GM12878 (cell line): ENCODE data around the gene DNAJC28. TPM values are rescaled to one million over a fixed set of nuclear protein-coding genes. Genes with fewer than 3 reads are reported as not detected.
A peak's percentile ranks its signal among the peaks of the same experiment; 100 is the strongest.

Experiments
- BMI1 ChIP-seq: fragments of 450-650 bp; IDR thresholded peaks from 2 replicates; pipeline ENCODE4 v1.6.1; 2016; ENCODE audit warnings: mild to moderate bottlenecking, moderate library complexity, borderline replicate concordance
- CREB1 ChIP-seq: IDR thresholded peaks from 2 replicates; pipeline ENCODE4 v1.6.1; 2012; ENCODE audit warnings: low read depth, mild to moderate bottlenecking, inconsistent platforms
- HCFC1 ChIP-seq: fragments of 150-350 bp; IDR thresholded peaks from 2 replicates; pipeline ENCODE4 v1.6.1; 2014; ENCODE audit warnings: low read length
- NFYB ChIP-seq: IDR thresholded peaks from 2 replicates; pipeline ENCODE4 v1.6.1; 2011; ENCODE audit warnings: low read depth, mild to moderate bottlenecking, low read length, improper control_type of control experiment, moderate library complexity; ENCODE audit not compliant: insufficient read depth
- NRF1 ChIP-seq: conservative IDR thresholded peaks from 2 replicates; pipeline ENCODE4 v1.6.1; 2011; ENCODE audit warnings: mild to moderate bottlenecking, low read depth, low read length, improper control_type of control experiment
- POU2F2 ChIP-seq: IDR thresholded peaks from 3 replicates; pipeline ENCODE4 v1.6.1; 2011; ENCODE audit warnings: low read depth, mild to moderate bottlenecking, low read length, borderline replicate concordance
- RELA ChIP-seq: fragments of 450-650 bp; IDR thresholded peaks from 2 replicates; pipeline ENCODE4 v1.8.0; 2014; ENCODE audit warnings: borderline replicate concordance; ENCODE audit not compliant: partially characterized antibody
- SMC3 ChIP-seq: IDR thresholded peaks from 2 replicates; pipeline ENCODE4 v1.6.1; 2011; ENCODE audit warnings: low read length, improper control_type of control experiment, borderline replicate concordance
- SREBF1 ChIP-seq: IDR thresholded peaks from 2 replicates; pipeline ENCODE4 v1.6.1; 2012; ENCODE audit warnings: mild to moderate bottlenecking, low read length
- SRF ChIP-seq, 2 experiments: IDR thresholded peaks; 2 replicates each; pipeline ENCODE4 v1.6.1; 2011; ENCODE audit warnings: low read depth in 2 of 2, low read length in 2 of 2, mild to moderate bottlenecking in 1 of 2, moderate library complexity in 1 of 2
- STAT3 ChIP-seq: IDR thresholded peaks from 2 replicates; pipeline ENCODE4 v1.6.1; 2011; ENCODE audit warnings: low read depth, low read length, improper control_type of control experiment
- polyA plus RNA-seq, 11 experiments: library from polyadenylated mRNA; depleted of rRNA in 4 of 11; unstranded in 6 of 11; stranded (reverse) in 5 of 11; fragments of >200 nt; fragmentation: Nextera tagmentation in 4 of 11; fragmentation: Illumina TruSeq in 1 of 11; extraction: Ambion mirVana in 4 of 11; extraction: Trizol in 1 of 11; gene quantifications; 1 replicate in 1 of 11; 2 replicates in 10 of 11; pipeline versions ENCODE4 v1.2.1 to v1.2.3, GENCODE V29; 2011 to 2016; ENCODE audit warnings: inconsistent platforms in 2 of 11, missing spikeins in 2 of 11, low read depth in 1 of 11
- total RNA-seq, 4 experiments: library from RNA; depleted of rRNA in 3 of 4; stranded (reverse); fragments of >200 nt in 3 of 4; fragmentation: Illumina TruSeq in 1 of 4; extraction: Trizol in 1 of 4; gene quantifications; 2 replicates each; pipeline versions ENCODE4 v1.2.1 to v1.2.3, GENCODE V29; 2013 to 2021
- TF ChIP-seq, protein P1 (sequence below): fragments of 450-650 bp; IDR thresholded peaks from 2 replicates; pipeline ENCODE4 v1.6.1; 2017; ENCODE audit warnings: borderline replicate concordance
- TF ChIP-seq, protein P2 (sequence below): fragments of 450-650 bp; IDR thresholded peaks from 2 replicates; pipeline ENCODE4 v1.6.1; 2017; ENCODE audit warnings: antibody characterized with exemption, mild to moderate bottlenecking, moderate library complexity
- TF ChIP-seq, protein P3 (sequence below): fragments of 450-650 bp; IDR thresholded peaks from 2 replicates; pipeline ENCODE4 v1.6.1; 2017; ENCODE audit warnings: mild to moderate bottlenecking, moderate library complexity
- TF ChIP-seq, protein P4 (sequence below): fragments of 450-650 bp; IDR thresholded peaks from 2 replicates; pipeline ENCODE4 v1.6.1; 2016; ENCODE audit warnings: mild to moderate bottlenecking
- TF ChIP-seq, protein P5 (sequence below): IDR thresholded peaks from 2 replicates; pipeline ENCODE4 v1.6.1; 2011; ENCODE audit warnings: borderline replicate concordance, low read depth, mild to moderate bottlenecking, moderate library complexity, mixed read lengths, low read length; ENCODE audit not compliant: insufficient read depth; ENCODE audit errors: extremely low read length

The DNAJC28 gene
- total and polyA plus RNA-seq, 10 of the 15 experiments (the other 5 are each of a cell fraction or from before 2014, with no cell fraction given) = 0.26 to 0.77 (median 0.54) TPM

DNA sequence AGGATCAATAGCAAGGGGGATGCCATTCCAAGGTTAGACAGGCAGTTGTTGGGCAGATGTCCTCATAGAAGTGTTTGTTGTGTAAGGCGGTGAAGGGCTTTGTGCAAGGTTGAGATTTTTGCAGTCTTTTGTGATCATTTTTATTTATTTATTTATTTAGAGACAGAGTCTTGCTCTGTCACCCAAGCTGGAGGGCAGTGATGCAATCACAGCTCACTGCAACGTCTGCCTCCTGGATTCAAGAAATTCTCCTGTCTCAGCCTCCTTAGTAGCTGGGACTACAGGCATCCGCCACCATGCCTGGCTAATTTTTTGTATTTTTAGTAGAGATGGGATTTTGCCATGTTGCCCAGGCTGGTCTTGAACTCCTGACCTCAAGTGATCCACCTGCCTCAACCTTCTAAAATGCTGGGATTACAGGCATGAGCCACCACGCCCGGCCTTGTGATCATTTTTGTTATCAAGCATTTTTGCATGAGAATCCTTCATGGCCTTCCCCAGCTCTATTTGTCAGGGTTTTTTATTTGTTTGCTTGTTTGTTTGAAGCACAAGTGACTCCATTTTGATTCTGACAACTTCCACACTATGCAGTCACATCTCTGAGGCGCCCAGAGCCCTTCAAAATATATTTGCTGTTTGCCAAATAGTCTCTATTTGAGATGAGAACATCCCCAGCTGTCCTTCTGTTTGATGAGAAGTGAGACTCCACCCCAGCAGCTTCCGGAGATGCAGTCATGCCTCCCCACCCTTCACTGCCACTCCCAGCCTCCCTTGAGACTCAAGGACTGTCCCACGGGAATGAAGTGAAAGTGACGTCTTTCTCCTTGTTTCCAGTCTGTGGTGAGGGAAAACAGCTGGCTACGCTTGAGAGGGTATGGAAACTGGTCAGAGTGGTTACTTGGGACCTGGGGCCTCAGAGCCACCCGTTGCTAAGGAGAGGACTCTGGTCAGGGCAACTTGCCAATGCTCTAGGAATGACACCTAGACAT is 49.7 kb downstream of the DNAJC28 start (continued):
- TF ChIP-seq, protein P1, sequence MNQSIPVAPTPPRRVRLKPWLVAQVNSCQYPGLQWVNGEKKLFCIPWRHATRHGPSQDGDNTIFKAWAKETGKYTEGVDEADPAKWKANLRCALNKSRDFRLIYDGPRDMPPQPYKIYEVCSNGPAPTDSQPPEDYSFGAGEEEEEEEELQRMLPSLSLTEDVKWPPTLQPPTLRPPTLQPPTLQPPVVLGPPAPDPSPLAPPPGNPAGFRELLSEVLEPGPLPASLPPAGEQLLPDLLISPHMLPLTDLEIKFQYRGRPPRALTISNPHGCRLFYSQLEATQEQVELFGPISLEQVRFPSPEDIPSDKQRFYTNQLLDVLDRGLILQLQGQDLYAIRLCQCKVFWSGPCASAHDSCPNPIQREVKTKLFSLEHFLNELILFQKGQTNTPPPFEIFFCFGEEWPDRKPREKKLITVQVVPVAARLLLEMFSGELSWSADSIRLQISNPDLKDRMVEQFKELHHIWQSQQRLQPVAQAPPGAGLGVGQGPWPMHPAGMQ = no peak
- TF ChIP-seq, protein P2, sequence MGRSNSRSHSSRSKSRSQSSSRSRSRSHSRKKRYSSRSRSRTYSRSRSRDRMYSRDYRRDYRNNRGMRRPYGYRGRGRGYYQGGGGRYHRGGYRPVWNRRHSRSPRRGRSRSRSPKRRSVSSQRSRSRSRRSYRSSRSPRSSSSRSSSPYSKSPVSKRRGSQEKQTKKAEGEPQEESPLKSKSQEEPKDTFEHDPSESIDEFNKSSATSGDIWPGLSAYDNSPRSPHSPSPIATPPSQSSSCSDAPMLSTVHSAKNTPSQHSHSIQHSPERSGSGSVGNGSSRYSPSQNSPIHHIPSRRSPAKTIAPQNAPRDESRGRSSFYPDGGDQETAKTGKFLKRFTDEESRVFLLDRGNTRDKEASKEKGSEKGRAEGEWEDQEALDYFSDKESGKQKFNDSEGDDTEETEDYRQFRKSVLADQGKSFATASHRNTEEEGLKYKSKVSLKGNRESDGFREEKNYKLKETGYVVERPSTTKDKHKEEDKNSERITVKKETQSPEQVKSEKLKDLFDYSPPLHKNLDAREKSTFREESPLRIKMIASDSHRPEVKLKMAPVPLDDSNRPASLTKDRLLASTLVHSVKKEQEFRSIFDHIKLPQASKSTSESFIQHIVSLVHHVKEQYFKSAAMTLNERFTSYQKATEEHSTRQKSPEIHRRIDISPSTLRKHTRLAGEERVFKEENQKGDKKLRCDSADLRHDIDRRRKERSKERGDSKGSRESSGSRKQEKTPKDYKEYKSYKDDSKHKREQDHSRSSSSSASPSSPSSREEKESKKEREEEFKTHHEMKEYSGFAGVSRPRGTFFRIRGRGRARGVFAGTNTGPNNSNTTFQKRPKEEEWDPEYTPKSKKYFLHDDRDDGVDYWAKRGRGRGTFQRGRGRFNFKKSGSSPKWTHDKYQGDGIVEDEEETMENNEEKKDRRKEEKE = no peak
- TF ChIP-seq SREBF1 (no peak), BMI1 (no peak), SRF (IDR thresholded peaks at IDR 0.05; ENCODE audit: low read depth in 2 of 2, low read length in 2 of 2) (no peak), STAT3 (no peak), RELA (peak; percentile 48), NFYB (no peak), CREB1 (peak; percentile 52; the same call in 1 of the 2 replicates), POU2F2 (peak; percentile 45; the same call in 1 of the 3 replicates), HCFC1 (no peak), SMC3 (peak; percentile 22; the same call in 1 of the 2 replicates), NRF1 (no peak)
- TF ChIP-seq, protein P3, sequence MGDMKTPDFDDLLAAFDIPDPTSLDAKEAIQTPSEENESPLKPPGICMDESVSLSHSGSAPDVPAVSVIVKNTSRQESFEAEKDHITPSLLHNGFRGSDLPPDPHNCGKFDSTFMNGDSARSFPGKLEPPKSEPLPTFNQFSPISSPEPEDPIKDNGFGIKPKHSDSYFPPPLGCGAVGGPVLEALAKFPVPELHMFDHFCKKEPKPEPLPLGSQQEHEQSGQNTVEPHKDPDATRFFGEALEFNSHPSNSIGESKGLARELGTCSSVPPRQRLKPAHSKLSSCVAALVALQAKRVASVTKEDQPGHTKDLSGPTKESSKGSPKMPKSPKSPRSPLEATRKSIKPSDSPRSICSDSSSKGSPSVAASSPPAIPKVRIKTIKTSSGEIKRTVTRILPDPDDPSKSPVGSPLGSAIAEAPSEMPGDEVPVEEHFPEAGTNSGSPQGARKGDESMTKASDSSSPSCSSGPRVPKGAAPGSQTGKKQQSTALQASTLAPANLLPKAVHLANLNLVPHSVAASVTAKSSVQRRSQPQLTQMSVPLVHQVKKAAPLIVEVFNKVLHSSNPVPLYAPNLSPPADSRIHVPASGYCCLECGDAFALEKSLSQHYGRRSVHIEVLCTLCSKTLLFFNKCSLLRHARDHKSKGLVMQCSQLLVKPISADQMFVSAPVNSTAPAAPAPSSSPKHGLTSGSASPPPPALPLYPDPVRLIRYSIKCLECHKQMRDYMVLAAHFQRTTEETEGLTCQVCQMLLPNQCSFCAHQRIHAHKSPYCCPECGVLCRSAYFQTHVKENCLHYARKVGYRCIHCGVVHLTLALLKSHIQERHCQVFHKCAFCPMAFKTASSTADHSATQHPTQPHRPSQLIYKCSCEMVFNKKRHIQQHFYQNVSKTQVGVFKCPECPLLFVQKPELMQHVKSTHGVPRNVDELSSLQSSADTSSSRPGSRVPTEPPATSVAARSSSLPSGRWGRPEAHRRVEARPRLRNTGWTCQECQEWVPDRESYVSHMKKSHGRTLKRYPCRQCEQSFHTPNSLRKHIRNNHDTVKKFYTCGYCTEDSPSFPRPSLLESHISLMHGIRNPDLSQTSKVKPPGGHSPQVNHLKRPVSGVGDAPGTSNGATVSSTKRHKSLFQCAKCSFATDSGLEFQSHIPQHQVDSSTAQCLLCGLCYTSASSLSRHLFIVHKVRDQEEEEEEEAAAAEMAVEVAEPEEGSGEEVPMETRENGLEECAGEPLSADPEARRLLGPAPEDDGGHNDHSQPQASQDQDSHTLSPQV = peak; percentile 99
- TF ChIP-seq, protein P4, sequence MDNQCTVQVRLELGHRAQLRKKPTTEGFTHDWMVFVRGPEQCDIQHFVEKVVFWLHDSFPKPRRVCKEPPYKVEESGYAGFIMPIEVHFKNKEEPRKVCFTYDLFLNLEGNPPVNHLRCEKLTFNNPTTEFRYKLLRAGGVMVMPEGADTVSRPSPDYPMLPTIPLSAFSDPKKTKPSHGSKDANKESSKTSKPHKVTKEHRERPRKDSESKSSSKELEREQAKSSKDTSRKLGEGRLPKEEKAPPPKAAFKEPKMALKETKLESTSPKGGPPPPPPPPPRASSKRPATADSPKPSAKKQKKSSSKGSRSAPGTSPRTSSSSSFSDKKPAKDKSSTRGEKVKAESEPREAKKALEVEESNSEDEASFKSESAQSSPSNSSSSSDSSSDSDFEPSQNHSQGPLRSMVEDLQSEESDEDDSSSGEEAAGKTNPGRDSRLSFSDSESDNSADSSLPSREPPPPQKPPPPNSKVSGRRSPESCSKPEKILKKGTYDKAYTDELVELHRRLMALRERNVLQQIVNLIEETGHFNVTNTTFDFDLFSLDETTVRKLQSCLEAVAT = no peak
- TF ChIP-seq, protein P5, sequence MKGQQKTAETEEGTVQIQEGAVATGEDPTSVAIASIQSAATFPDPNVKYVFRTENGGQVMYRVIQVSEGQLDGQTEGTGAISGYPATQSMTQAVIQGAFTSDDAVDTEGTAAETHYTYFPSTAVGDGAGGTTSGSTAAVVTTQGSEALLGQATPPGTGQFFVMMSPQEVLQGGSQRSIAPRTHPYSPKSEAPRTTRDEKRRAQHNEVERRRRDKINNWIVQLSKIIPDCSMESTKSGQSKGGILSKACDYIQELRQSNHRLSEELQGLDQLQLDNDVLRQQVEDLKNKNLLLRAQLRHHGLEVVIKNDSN = no peak
